GM12864 (cell line): ENCODE data around the gene USF2.
A peak's percentile ranks its signal among the peaks of the same experiment; 100 is the strongest.

Experiments
- DNase-seq: peaks from one replicate; pipeline ENCODE4 v3.0.0-alpha.2; 2011; ENCODE audit warnings: low read depth
- H3K4me3 ChIP-seq: 2 replicates; pipeline ENCODE4 v1.5.1; 2011; ENCODE audit warnings: mild to moderate bottlenecking, low read depth, low read length, control low read depth
- CTCF ChIP-seq: IDR thresholded peaks from 2 replicates; pipeline ENCODE4 v1.5.1; 2011; ENCODE audit warnings: low read depth, mild to moderate bottlenecking, moderate library complexity, low read length, control low read depth, inconsistent platforms; ENCODE audit errors: missing control alignments

USF2 gene

GRCh38 chr19:35267818-35268535, 785 bp upstream of the USF2 start:
- TF ChIP-seq CTCF: no peak
- peak overlapping the region; percentile 87 for H3K4me3 ChIP-seq
- no peak for DNase-seq

GRCh38 chr19:35269438-35270117, 816 bp downstream of the USF2 start:
- TF ChIP-seq CTCF: peak; percentile 66
- H3K4me3 ChIP-seq: peak overlapping the region; percentile 77
- peak; percentile 64 for DNase-seq

GRCh38 chr19:35270381-35270811, 1.6 kb downstream of the USF2 start:
- no peak overlapping the region; the same call in 1 of the 2 replicates for H3K4me3 ChIP-seq
- no peak for TF ChIP-seq CTCF
- no peak for DNase-seq

- TF ChIP-seq CTCF: no peak
- no peak for DNase-seq
- H3K4me3 ChIP-seq: no peak overlapping the region
These were observed 2.8 kb downstream of the USF2 start for GRCh38 chr19:35271546-35271945.

- no peak overlapping the region for H3K4me3 ChIP-seq
- no peak for TF ChIP-seq CTCF
- DNase-seq: no peak
These were observed 3.5 kb downstream of the USF2 start for GRCh38 chr19:35272122-35272719.

GRCh38 chr19:35272954-35273649, 4.3 kb downstream of the USF2 start:
- no peak for DNase-seq
- TF ChIP-seq CTCF: no peak
- H3K4me3 ChIP-seq: no peak overlapping the region
